ENCODE measurements around the gene FHIT. TPM values are rescaled to one million over a fixed set of nuclear protein-coding genes. Genes with fewer than 3 reads are reported as not detected.

FHIT gene
- total RNA-seq, 1 donor from 2014 or later, result 5.7 TPM

DNA sequence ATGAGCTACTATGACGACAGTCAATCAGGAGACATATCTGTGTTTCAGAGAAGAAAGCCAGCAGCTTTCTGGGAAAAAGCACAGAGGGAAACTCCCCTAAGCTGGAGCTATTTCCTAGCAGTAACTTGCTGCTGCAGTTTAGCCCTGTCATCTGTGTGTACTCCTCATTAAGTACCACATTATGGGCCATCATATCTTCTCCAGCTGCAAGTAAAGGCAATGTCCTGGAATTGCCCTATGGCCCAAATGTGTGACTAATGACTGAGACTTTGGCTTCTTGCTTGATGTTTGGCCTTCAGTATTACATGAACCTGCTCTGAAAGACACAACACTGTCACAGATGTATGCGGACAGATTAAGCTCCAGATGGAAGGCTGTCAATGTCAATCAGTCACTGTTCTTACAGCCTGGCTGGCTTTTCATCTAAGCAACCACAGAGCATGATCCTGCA, 190.8 kb downstream of the FHIT start:
- H3F3A ChIP-seq (ENCODE audit: low read depth), result no peaks in the 10 kb centered on the region
- TF ChIP-seq, protein P1, sequence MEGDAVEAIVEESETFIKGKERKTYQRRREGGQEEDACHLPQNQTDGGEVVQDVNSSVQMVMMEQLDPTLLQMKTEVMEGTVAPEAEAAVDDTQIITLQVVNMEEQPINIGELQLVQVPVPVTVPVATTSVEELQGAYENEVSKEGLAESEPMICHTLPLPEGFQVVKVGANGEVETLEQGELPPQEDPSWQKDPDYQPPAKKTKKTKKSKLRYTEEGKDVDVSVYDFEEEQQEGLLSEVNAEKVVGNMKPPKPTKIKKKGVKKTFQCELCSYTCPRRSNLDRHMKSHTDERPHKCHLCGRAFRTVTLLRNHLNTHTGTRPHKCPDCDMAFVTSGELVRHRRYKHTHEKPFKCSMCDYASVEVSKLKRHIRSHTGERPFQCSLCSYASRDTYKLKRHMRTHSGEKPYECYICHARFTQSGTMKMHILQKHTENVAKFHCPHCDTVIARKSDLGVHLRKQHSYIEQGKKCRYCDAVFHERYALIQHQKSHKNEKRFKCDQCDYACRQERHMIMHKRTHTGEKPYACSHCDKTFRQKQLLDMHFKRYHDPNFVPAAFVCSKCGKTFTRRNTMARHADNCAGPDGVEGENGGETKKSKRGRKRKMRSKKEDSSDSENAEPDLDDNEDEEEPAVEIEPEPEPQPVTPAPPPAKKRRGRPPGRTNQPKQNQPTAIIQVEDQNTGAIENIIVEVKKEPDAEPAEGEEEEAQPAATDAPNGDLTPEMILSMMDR (IDR thresholded peaks at IDR 0.05), result no peak
- no peak for TF ChIP-seq EZH2phosphoT487 (IDR thresholded peaks at IDR 0.05)
- H3K4me2 ChIP-seq, result no peak overlapping the region
- no peaks in the 10 kb centered on the region for H3K9me3 ChIP-seq (ENCODE audit: low read depth)
- H3K27me3 ChIP-seq, result no peaks in the 10 kb centered on the region
- Mint-ChIP-seq H3K4me1 (peaks cover 26% of the 10 kb centered on the region), H3K27me3 (ENCODE audit: insufficient read depth, low read depth) (no peaks in the 10 kb centered on the region), H3K4me3 (no peak overlapping the region), H3K36me3 (peaks cover 4% of the 10 kb centered on the region), H3K27ac (no peak overlapping the region), H3K9me3 (peaks cover 13% of the 10 kb centered on the region)
- no peak overlapping the region for H2AFZ ChIP-seq (replicated peaks)
- H3K36me3 ChIP-seq, result no peaks in the 10 kb centered on the region
- no peak overlapping the region for H3K27ac ChIP-seq
- no peaks in the 10 kb centered on the region for H3K79me2 ChIP-seq (ENCODE audit: low read depth)
- H3K4me3 ChIP-seq, result no peak overlapping the region
- no peaks in the 10 kb centered on the region for H3K4me1 ChIP-seq
- no peaks in the 10 kb centered on the region for H4K20me1 ChIP-seq (ENCODE audit: low read depth)
- DNase-seq (ENCODE audit: low spot score), result no peak
- no peak overlapping the region for H3K9ac ChIP-seq

DNA sequence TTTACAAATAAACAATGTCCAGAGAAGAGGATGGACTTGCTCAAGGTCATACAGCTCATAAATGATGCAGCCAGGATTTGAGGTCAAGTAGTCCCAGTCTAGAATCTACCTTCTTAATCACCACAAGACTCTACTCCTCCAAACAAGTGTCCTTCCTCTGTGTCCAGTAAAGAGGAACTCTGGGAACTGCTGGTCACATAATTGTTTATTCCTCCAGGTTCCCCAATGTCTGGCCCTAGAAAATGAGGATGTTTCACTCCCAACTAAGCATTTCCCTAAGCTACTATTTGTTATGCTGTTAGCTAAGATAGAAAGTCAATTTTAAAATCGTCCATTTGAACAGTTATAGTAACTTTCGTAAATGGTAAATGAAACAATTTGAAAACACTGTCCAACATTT, 192.4 kb downstream of the FHIT start:
- no peaks in the 10 kb centered on the region for H3K36me3 ChIP-seq
- H3K4me1 Mint-ChIP-seq, result peaks cover 16% of the 10 kb centered on the region
- no peaks in the 10 kb centered on the region for H3K9me3 ChIP-seq (ENCODE audit: low read depth)
- H3K4me2 ChIP-seq, result no peak overlapping the region
- no peaks in the 10 kb centered on the region for H3K27me3 ChIP-seq
- H3K4me3 ChIP-seq, result no peak overlapping the region
- peaks cover 2% of the 10 kb centered on the region for H3K27me3 Mint-ChIP-seq (ENCODE audit: insufficient read depth, low read depth)
- TF ChIP-seq EZH2 (IDR thresholded peaks at IDR 0.05), result no peak
- no peak for TF ChIP-seq EZH2phosphoT487 (IDR thresholded peaks at IDR 0.05)
- TF ChIP-seq, protein P1 (IDR thresholded peaks at IDR 0.05), result no peak
- no peak overlapping the region for H2AFZ ChIP-seq (replicated peaks)
- no peak overlapping the region for H3K27ac Mint-ChIP-seq
- no peak overlapping the region for H3K27ac ChIP-seq
- peaks cover 4% of the 10 kb centered on the region for H3K36me3 Mint-ChIP-seq
- H4K20me1 ChIP-seq (ENCODE audit: low read depth), result no peaks in the 10 kb centered on the region
- H3K9ac ChIP-seq, result no peak overlapping the region
- H3K9me3 Mint-ChIP-seq, result peaks cover 9% of the 10 kb centered on the region
- H3K4me1 ChIP-seq, result no peaks in the 10 kb centered on the region
- H3F3A ChIP-seq (ENCODE audit: low read depth), result no peaks in the 10 kb centered on the region
- DNase-seq (ENCODE audit: low spot score), result no peak
- H3K79me2 ChIP-seq (ENCODE audit: low read depth), result no peaks in the 10 kb centered on the region
- H3K4me3 Mint-ChIP-seq, result no peak overlapping the region

DNA sequence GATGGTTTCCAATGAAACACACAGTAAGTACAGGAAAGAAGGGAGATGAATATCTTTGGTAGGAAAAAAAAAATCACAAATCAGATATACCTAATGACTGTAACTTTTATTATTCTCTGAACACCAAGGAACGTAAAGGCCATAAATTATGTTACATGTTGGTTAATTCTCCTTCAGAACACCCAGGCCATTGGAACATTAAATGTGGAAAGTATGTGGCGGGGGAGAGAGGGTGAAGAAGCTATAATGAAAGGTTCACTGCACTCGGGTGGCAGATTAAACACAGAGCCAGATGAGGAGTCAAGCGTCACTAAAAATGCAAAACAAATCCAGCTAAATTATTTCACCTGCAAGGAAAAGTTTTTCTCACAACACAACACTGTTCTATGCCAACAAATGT, 193.8 kb downstream of the FHIT start:
- Histone ChIP-seq H3K9ac (no peak overlapping the region), H3F3A (ENCODE audit: low read depth) (no peaks in the 10 kb centered on the region), H3K79me2 (ENCODE audit: low read depth) (no peaks in the 10 kb centered on the region), H2AFZ (replicated peaks) (no peak overlapping the region), H4K20me1 (ENCODE audit: low read depth) (no peaks in the 10 kb centered on the region), H3K9me3 (ENCODE audit: low read depth) (no peaks in the 10 kb centered on the region), H3K36me3 (no peaks in the 10 kb centered on the region), H3K4me3 (no peak overlapping the region), H3K4me1 (no peaks in the 10 kb centered on the region), H3K27me3 (no peaks in the 10 kb centered on the region), H3K27ac (no peak overlapping the region), H3K4me2 (no peak overlapping the region)
- Mint-ChIP-seq H3K4me1 (peaks cover 14% of the 10 kb centered on the region), H3K36me3 (no peaks in the 10 kb centered on the region), H3K4me3 (no peak overlapping the region), H3K9me3 (no peaks in the 10 kb centered on the region), H3K27ac (no peak overlapping the region), H3K27me3 (ENCODE audit: insufficient read depth, low read depth) (peaks cover 2% of the 10 kb centered on the region)
- no peak for DNase-seq (ENCODE audit: low spot score)
- no peak for TF ChIP-seq EZH2phosphoT487 (IDR thresholded peaks at IDR 0.05)
- TF ChIP-seq, protein P1 (IDR thresholded peaks at IDR 0.05), result no peak
- no peak for TF ChIP-seq EZH2 (IDR thresholded peaks at IDR 0.05)

Data from neural progenitor cell (in vitro differentiated cells).